Trophoblast cell (in vitro differentiated cells and primary cell): Measurements from ENCODE around the gene CGB1.
A peak's percentile ranks its signal among the peaks of the same experiment; 100 is the strongest.

ENCODE experiments used
- DNase-seq, 2 donors: peaks; one replicate each; pipeline ENCODE4 v3.0.0-alpha.2; 2016
- H2AFZ ChIP-seq: 2 replicates; pipeline ENCODE4 v1.6.1; 2013; ENCODE audit warnings: low read length, moderate library complexity, mild to moderate bottlenecking; ENCODE audit not compliant: insufficient read depth, poor library complexity
- H2AK5ac ChIP-seq: 2 replicates; pipeline ENCODE4 v1.6.1; 2013; ENCODE audit warnings: mild to moderate bottlenecking, low read length
- H2BK120ac ChIP-seq: 2 replicates; pipeline ENCODE4 v1.6.1; 2013; ENCODE audit warnings: low read length, mild to moderate bottlenecking, moderate library complexity; ENCODE audit not compliant: insufficient read depth, poor library complexity
- H2BK12ac ChIP-seq: 2 replicates; pipeline ENCODE4 v1.6.1; 2013; ENCODE audit warnings: mild to moderate bottlenecking, low read length, moderate library complexity
- H2BK5ac ChIP-seq: 2 replicates; pipeline ENCODE4 v1.6.1; 2013; ENCODE audit warnings: low read length, low read depth, moderate library complexity, mild to moderate bottlenecking; ENCODE audit not compliant: poor library complexity
- H3K14ac ChIP-seq: 2 replicates; pipeline ENCODE4 v1.6.1; 2013; ENCODE audit warnings: mild to moderate bottlenecking, low read length
- H3K18ac ChIP-seq: 2 replicates; pipeline ENCODE4 v1.6.1; 2013; ENCODE audit warnings: mild to moderate bottlenecking, low read length
- H3K23ac ChIP-seq: 2 replicates; pipeline ENCODE4 v1.6.1; 2013; ENCODE audit warnings: low read length
- H3K27ac ChIP-seq: 2 replicates; pipeline ENCODE4 v1.5.1; 2013; ENCODE audit warnings: low read depth, mild to moderate bottlenecking, inconsistent platforms, low read length, moderate library complexity
- H3K27me3 ChIP-seq: 2 replicates; pipeline ENCODE4 v1.6.1; 2013; ENCODE audit warnings: inconsistent platforms, mild to moderate bottlenecking, low read length, moderate library complexity; ENCODE audit not compliant: insufficient read depth
- H3K36me3 ChIP-seq, 2 experiments: 1 replicate in 1 of 2; 2 replicates in 1 of 2; pipeline ENCODE4 v1.6.1; 2013; ENCODE audit warnings: low read length in 2 of 2, mild to moderate bottlenecking in 2 of 2, moderate library complexity in 1 of 2; ENCODE audit not compliant: insufficient read depth in 2 of 2, control insufficient read depth in 1 of 2
- H3K4ac ChIP-seq: 2 replicates; pipeline ENCODE4 v1.6.1; 2013; ENCODE audit warnings: low read depth, mild to moderate bottlenecking, low read length, moderate library complexity
- H3K4me1 ChIP-seq, 2 experiments: 1 replicate in 1 of 2; 2 replicates in 1 of 2; pipeline ENCODE4 v1.6.1; 2013; ENCODE audit warnings: low read length in 2 of 2, mild to moderate bottlenecking in 2 of 2, moderate library complexity in 1 of 2; ENCODE audit not compliant: insufficient read depth in 2 of 2, control insufficient read depth in 1 of 2
- H3K4me2 ChIP-seq: 2 replicates; pipeline ENCODE4 v1.6.1; 2013; ENCODE audit warnings: inconsistent platforms, mild to moderate bottlenecking, low read length, moderate library complexity
- H3K4me3 ChIP-seq: 2 replicates; pipeline ENCODE4 v1.5.1; 2013; ENCODE audit warnings: mild to moderate bottlenecking, low read depth, low read length, inconsistent platforms
- H3K79me1 ChIP-seq: one replicate; pipeline ENCODE4 v1.6.1; 2013; ENCODE audit warnings: low read length
- H3K79me2 ChIP-seq: 2 replicates; pipeline ENCODE4 v1.6.1; 2013; ENCODE audit warnings: low read length, mild to moderate bottlenecking; ENCODE audit not compliant: control insufficient read depth, insufficient read depth, poor library complexity
- H3K9ac ChIP-seq: 2 replicates; pipeline ENCODE4 v1.6.1; 2013; ENCODE audit warnings: mild to moderate bottlenecking, low read length
- H3K9me3 ChIP-seq: 2 replicates; pipeline ENCODE4 v1.6.1; 2013; ENCODE audit warnings: low read depth, mild to moderate bottlenecking, control low read depth, inconsistent platforms, low read length; ENCODE audit not compliant: insufficient read depth
- H4K12ac ChIP-seq: 2 replicates; pipeline ENCODE4 v1.6.1; 2013; ENCODE audit warnings: low read depth, mild to moderate bottlenecking, low read length, moderate library complexity
- H4K8ac ChIP-seq: 2 replicates; pipeline ENCODE4 v1.6.1; 2013; ENCODE audit warnings: low read depth, mild to moderate bottlenecking, low read length, moderate library complexity
- H4K91ac ChIP-seq: one replicate; pipeline ENCODE4 v1.6.1; 2013; ENCODE audit warnings: low read depth, mild to moderate bottlenecking, low read length, moderate library complexity
- WGBS: extraction: QIAGEN DNeasy Blood & Tissue Kit; methylation state at CpG from one replicate; pipeline ENCODE4 v1.1.7; 2013; ENCODE audit warnings: missing lambda C conversion rate; ENCODE audit not compliant: insufficient read length, insufficient coverage; ENCODE audit errors: extremely low coverage; 5-methylcytosine and 5-hydroxymethylcytosine counted together

The CGB1 gene

DNA sequence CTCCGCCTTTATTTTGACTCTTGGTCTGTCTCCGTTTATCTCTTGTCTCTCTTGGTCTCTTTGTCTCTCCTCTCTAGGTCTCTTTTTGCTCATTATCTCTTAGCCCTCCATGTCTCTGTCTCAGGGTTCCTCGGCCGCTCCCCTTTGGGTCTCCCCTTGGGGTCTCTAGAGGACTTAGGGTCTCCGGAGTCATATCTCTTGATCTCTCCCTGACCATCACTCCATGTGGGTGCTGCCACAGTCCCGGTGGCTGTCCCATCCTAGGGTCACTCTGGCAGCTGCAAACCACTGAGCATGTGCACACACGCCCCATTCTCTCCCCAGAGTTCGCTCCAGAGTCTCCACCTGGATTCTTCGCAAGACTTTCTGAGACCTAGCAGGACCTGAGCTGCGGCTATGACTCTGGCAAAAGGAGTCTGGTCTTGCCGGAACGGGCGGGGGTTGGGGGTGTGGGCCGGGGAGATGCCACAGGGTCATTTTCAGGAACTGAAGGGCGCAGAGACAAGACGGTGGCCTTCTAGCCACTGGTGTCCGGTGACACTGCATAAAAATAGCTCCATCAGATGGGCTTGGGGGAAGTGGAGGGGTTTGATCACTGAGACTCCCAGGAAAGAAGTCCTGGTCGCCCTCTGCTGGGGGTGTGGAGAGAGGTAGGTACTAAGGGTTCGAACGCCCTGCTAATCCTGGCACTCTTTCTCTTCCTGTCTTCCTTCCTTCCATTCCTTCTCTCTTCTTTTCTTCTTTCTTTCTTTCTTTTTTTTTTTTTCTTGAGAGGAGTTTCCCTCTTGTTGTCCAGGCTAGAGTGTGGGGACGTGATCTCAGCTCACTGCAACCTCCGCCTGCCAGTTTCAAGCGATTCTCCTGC lies 37.1 kb upstream of the CGB1 start:
- H4K91ac ChIP-seq = no peak overlapping the region
- H2BK5ac ChIP-seq = no peak overlapping the region
- H2AFZ ChIP-seq = no peak overlapping the region
- no peak overlapping the region for H4K8ac ChIP-seq
- no CpG with 5 or more reads among the region's 23 CpGs for WGBS
- H2BK12ac ChIP-seq = no peak overlapping the region
- no peak overlapping the region for H3K9ac ChIP-seq
- no peak overlapping the region for H3K18ac ChIP-seq
- H3K4ac ChIP-seq = no peak overlapping the region
- no peak overlapping the region for H2AK5ac ChIP-seq
- peaks cover 24% of the 10 kb centered on the region for H3K9me3 ChIP-seq
- no peaks in the 10 kb centered on the region for H3K79me1 ChIP-seq
- DNase-seq = peak in 1 of 2 donors; percentile 16
- H3K4me3 ChIP-seq = no peak overlapping the region
- H3K23ac ChIP-seq = no peak overlapping the region
- H3K14ac ChIP-seq = no peak overlapping the region
- no peak overlapping the region for H4K12ac ChIP-seq
- H3K4me2 ChIP-seq = no peak overlapping the region
- H3K79me2 ChIP-seq = no peaks in the 10 kb centered on the region
- H3K4me1 ChIP-seq = peaks cover 0 to 1% of the 10 kb centered on the region in 2 experiments
- no peak overlapping the region for H2BK120ac ChIP-seq
- peaks cover 31% of the 10 kb centered on the region for H3K27me3 ChIP-seq
- no peak overlapping the region for H3K27ac ChIP-seq
- no peaks in the 10 kb centered on the region for H3K36me3 ChIP-seq

DNA sequence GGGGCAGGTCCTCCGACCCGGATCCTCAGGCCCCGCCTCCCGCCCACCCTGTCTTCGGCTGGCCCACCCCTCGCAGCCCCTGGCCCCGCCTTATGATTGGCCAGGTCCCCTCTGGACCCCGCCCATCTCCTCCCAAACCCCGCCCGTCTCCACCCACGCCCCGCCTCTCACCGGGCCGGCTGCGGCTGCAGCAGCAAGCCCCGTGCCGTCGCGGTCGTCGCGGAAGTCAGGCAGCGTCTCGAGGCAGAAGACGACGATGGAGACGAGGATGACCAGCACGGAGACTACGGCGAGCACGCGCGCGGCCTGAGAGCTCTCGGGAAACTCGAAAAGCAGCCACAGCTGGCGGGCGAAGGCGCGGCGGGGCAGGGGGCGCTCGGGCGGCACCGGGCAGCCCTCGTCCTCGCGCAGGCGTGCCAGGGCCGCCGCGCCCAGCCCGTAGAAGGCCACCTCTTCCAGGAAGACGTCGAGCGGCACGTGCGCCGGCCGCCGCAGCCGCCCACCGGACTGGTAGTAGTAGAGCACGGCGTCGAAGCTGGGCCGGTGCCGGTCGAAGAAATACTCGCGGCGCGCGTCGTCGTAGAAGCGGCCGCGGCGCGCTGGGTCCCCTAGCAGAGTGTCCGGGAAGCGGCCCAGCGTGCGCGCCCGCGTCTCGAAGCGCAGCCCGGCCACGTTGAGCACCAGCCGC lies 35.3 kb upstream of the CGB1 start:
- no CpG with 5 or more reads among the region's 93 CpGs for WGBS
- peaks cover 31% of the 10 kb centered on the region for H3K27me3 ChIP-seq
- no peak overlapping the region for H2AFZ ChIP-seq
- no peak overlapping the region for H3K18ac ChIP-seq
- no peak overlapping the region for H3K27ac ChIP-seq
- H4K12ac ChIP-seq = no peak overlapping the region
- no peaks in the 10 kb centered on the region for H3K36me3 ChIP-seq
- H4K8ac ChIP-seq = no peak overlapping the region
- H2BK120ac ChIP-seq = no peak overlapping the region
- no peak overlapping the region for H3K23ac ChIP-seq
- H3K4me3 ChIP-seq = no peak overlapping the region
- H4K91ac ChIP-seq = no peak overlapping the region
- no peak overlapping the region for H3K9ac ChIP-seq
- no peaks in the 10 kb centered on the region for H3K79me1 ChIP-seq
- H3K4me2 ChIP-seq = peak overlapping the region; percentile 6
- H3K4me1 ChIP-seq = peaks cover 0 to 3% of the 10 kb centered on the region in 2 experiments
- no peak overlapping the region for H3K14ac ChIP-seq
- H3K79me2 ChIP-seq = no peaks in the 10 kb centered on the region
- DNase-seq = no peak
- H3K4ac ChIP-seq = no peak overlapping the region
- H2BK5ac ChIP-seq = no peak overlapping the region
- no peak overlapping the region for H2BK12ac ChIP-seq
- peaks cover 24% of the 10 kb centered on the region for H3K9me3 ChIP-seq
- no peak overlapping the region for H2AK5ac ChIP-seq

DNA sequence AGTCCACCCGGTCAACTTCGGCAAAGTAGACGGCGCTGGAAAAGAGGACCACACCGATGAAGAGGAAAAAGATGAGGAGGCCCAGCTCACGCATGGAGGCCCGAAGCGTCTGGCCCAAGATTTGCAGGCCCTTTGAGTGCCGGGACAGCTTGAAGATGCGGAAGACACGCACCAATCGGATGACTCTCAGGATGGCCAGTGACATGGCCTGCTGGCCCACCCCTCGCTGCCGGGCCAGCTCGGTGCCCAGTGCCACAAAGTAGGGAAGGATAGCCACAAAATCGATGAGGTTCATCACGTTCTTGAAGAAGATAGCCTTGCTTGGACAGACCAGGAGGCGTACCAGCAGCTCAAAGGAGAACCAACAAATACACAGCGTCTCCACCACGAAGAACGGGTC lies 33.7 kb upstream of the CGB1 start:
- WGBS = no CpG with 5 or more reads among the region's 21 CpGs
- Histone ChIP-seq H3K4me3 (no peak overlapping the region), H2BK12ac (no peak overlapping the region), H3K4me1 (peaks cover 7 to 13% of the 10 kb centered on the region in 2 experiments), H3K36me3 (no peaks in the 10 kb centered on the region), H2BK120ac (no peak overlapping the region), H3K27me3 (peaks cover 31% of the 10 kb centered on the region), H3K4ac (no peak overlapping the region), H3K79me1 (peaks cover 7% of the 10 kb centered on the region), H2AFZ (no peak overlapping the region), H3K79me2 (no peaks in the 10 kb centered on the region), H4K91ac (no peak overlapping the region), H2AK5ac (no peak overlapping the region), H3K23ac (no peak overlapping the region), H3K27ac (no peak overlapping the region), H3K14ac (no peak overlapping the region), H4K8ac (no peak overlapping the region), H4K12ac (no peak overlapping the region), H3K18ac (no peak overlapping the region), H3K9me3 (peaks cover 26% of the 10 kb centered on the region), H3K9ac (no peak overlapping the region), H2BK5ac (no peak overlapping the region), H3K4me2 (no peak overlapping the region)
- DNase-seq = no peak

DNA sequence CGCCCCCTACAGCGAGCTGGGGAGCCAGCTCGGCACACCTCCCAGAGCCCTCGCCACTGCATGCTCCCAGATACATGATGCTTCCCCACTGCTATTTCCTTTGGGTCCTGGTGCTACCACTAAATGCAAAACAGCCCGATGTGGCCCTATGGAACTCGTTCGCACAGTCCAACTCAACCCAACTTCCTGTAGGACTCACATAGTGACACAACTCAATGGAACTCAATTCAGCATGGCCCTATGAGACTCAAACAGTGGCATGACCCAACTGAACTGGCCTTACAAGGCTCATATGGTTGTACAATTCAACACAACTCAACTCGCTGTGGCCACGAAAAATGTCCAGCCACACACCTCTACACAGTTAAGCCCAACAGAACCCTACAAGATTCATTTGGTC lies 32.3 kb upstream of the CGB1 start:
- no peak overlapping the region for H4K8ac ChIP-seq
- H2BK12ac ChIP-seq = no peak overlapping the region
- no peak overlapping the region for H3K4me3 ChIP-seq
- peaks cover 4% of the 10 kb centered on the region for H3K79me2 ChIP-seq
- H3K27me3 ChIP-seq = peaks cover 31% of the 10 kb centered on the region
- no peak overlapping the region for H4K12ac ChIP-seq
- no peak overlapping the region for H2BK5ac ChIP-seq
- no peaks in the 10 kb centered on the region for H3K36me3 ChIP-seq
- H2BK120ac ChIP-seq = no peak overlapping the region
- H3K18ac ChIP-seq = no peak overlapping the region
- no peak overlapping the region for H2AK5ac ChIP-seq
- no peak overlapping the region for H3K23ac ChIP-seq
- no peak overlapping the region for H4K91ac ChIP-seq
- H3K9me3 ChIP-seq = peaks cover 26% of the 10 kb centered on the region
- no peak for DNase-seq
- no peak overlapping the region for H3K4ac ChIP-seq
- no peak overlapping the region for H3K9ac ChIP-seq
- peaks cover 17% of the 10 kb centered on the region for H3K79me1 ChIP-seq
- no peak overlapping the region for H2AFZ ChIP-seq
- no peak overlapping the region for H3K14ac ChIP-seq
- H3K4me2 ChIP-seq = no peak overlapping the region
- WGBS = no CpG with 5 or more reads among the region's 9 CpGs
- peaks cover 13 to 21% of the 10 kb centered on the region in 2 experiments for H3K4me1 ChIP-seq
- no peak overlapping the region for H3K27ac ChIP-seq
